ENCODE data around the gene SCYL3.
A peak's percentile ranks its signal among the peaks of the same experiment; 100 is the strongest.

Gene SCYL3

GRCh38 chr1:169809370-169810095, 84.2 kb downstream of the SCYL3 start:
- peak; percentile 72 for TF ChIP-seq CTCF (conservative IDR thresholded peaks at IDR 0.05)
- no peak overlapping the region for H3K27ac ChIP-seq

- no peak for TF ChIP-seq CTCF (conservative IDR thresholded peaks at IDR 0.05)
- H3K27ac ChIP-seq: no peak overlapping the region
Observed at GRCh38 chr1:169804941-169805340, 88.8 kb downstream of the SCYL3 start.

DNA sequence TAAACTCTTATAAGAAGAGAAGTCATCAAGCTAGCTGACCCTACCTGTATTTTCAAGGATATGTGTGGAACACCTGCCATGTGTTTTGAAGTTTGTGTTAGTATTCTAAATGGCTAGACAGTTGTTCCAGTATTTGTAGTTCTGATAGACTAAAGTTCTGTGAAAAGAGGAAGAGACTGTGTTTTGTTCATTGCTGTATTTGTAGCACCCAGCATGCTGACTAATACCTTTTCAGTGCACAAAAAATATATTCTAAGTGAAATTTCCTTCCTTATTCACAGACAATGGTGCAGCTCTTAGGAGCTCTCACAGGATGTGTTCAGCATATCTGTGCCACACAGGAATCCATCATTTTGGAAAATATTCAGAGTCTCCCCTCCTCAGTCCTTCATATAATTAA, 90.8 kb downstream of the SCYL3 start:
- no peak overlapping the region for H3K27ac ChIP-seq
- TF ChIP-seq CTCF (conservative IDR thresholded peaks at IDR 0.05): no peak
